PC-9 (cell line): Measurements from ENCODE around the gene CLTB.

Experiments
- EZH2 ChIP-seq: fragments of 200-600 bp; sonication (generic); IDR thresholded peaks from 2 replicates; pipeline ENCODE4 v1.8.0; 2017; ENCODE audit warnings: antibody characterized with exemption, low read depth
- TF ChIP-seq, protein P1 (sequence below): fragments of 200-600 bp; sonication (generic); conservative IDR thresholded peaks from 2 replicates; pipeline ENCODE4 v1.6.1; 2017; ENCODE audit warnings: mixed run types, antibody characterized with exemption, mild to moderate bottlenecking, moderate library complexity

- TF ChIP-seq, protein P1, sequence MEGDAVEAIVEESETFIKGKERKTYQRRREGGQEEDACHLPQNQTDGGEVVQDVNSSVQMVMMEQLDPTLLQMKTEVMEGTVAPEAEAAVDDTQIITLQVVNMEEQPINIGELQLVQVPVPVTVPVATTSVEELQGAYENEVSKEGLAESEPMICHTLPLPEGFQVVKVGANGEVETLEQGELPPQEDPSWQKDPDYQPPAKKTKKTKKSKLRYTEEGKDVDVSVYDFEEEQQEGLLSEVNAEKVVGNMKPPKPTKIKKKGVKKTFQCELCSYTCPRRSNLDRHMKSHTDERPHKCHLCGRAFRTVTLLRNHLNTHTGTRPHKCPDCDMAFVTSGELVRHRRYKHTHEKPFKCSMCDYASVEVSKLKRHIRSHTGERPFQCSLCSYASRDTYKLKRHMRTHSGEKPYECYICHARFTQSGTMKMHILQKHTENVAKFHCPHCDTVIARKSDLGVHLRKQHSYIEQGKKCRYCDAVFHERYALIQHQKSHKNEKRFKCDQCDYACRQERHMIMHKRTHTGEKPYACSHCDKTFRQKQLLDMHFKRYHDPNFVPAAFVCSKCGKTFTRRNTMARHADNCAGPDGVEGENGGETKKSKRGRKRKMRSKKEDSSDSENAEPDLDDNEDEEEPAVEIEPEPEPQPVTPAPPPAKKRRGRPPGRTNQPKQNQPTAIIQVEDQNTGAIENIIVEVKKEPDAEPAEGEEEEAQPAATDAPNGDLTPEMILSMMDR: no peak
- TF ChIP-seq EZH2: no peak
Measured at GRCh38 chr5:176415240-176415951, 943 bp downstream of the CLTB start.
